OCI-LY3 (cell line): Measurements from ENCODE around the gene OTOS.

Experiments
- H2AFZ ChIP-seq: fragments of 200-600, 300-600 bp; shearing (Covaris generic); 2 replicates; pipeline ENCODE4 v1.6.0; 2014; ENCODE audit warnings: antibody characterized with exemption, low read depth, low read length
- H3K27ac ChIP-seq: fragments of 200-600, 300-600 bp; sonication (generic); 2 replicates; pipeline ENCODE4 v1.5.1; 2014; ENCODE audit warnings: mild to moderate bottlenecking, low read length, moderate library complexity, mixed read lengths
- H3K27me3 ChIP-seq: fragments of 200-600, 300-600 bp; sonication (generic); 2 replicates; pipeline ENCODE4 v1.6.1; 2014; ENCODE audit warnings: low read depth, low read length, mixed read lengths
- H3K36me3 ChIP-seq: fragments of 200-600, 300-600 bp; sonication (generic); replicated peaks from 2 replicates; pipeline ENCODE3; 2014; ENCODE audit warnings: low read depth, low read length, mixed read lengths
- H3K4me1 ChIP-seq: fragments of 300-600, 200-600 bp; sonication (generic); 2 replicates; pipeline ENCODE4 v1.6.1; 2014; ENCODE audit warnings: low read length, mixed read lengths
- H3K4me2 ChIP-seq: fragments of 200-600, 300-600 bp; sonication (generic); 2 replicates; pipeline ENCODE4 v1.6.1; 2014; ENCODE audit warnings: low read length, mixed read lengths
- H3K4me3 ChIP-seq: fragments of 300-600, 200-600 bp; sonication (generic); 2 replicates; pipeline ENCODE4 v1.5.1; 2014; ENCODE audit warnings: antibody characterized with exemption, mild to moderate bottlenecking, low read length, moderate library complexity
- H3K79me2 ChIP-seq: fragments of 300-600, 200-600 bp; shearing (Covaris generic); 2 replicates; pipeline ENCODE4 v1.6.1; 2014; ENCODE audit warnings: mild to moderate bottlenecking, low read length, mixed read lengths
- H3K9ac ChIP-seq: fragments of 300-600, 200-600 bp; shearing (Covaris generic); 2 replicates; pipeline ENCODE4 v1.6.0; 2014; ENCODE audit warnings: mild to moderate bottlenecking, low read length, moderate library complexity
- H3K9me3 ChIP-seq: fragments of 200-600, 300-600 bp; shearing (Covaris generic); 2 replicates; pipeline ENCODE4 v1.6.1; 2014; ENCODE audit warnings: low read length, mixed read lengths; ENCODE audit not compliant: insufficient read depth
- H4K20me1 ChIP-seq: fragments of 200-600, 300-600 bp; sonication (generic); 2 replicates; pipeline ENCODE4 v1.6.1; 2016; ENCODE audit warnings: low read length, mixed read lengths; ENCODE audit not compliant: insufficient read depth
- EZH2phosphoT487 ChIP-seq: fragments of 200-600 bp; shearing (Covaris generic); IDR thresholded peaks from 2 replicates; pipeline ENCODE4 v1.6.1; 2018; ENCODE audit warnings: antibody characterized with exemption, mixed run types, low read depth
- TF ChIP-seq, protein P1 (sequence below): fragments of 200-600, 300-600 bp; sonication (generic); IDR thresholded peaks from 2 replicates; pipeline ENCODE4 v1.5.1; 2014; ENCODE audit warnings: antibody characterized with exemption, low read length, low read depth

OTOS gene

DNA sequence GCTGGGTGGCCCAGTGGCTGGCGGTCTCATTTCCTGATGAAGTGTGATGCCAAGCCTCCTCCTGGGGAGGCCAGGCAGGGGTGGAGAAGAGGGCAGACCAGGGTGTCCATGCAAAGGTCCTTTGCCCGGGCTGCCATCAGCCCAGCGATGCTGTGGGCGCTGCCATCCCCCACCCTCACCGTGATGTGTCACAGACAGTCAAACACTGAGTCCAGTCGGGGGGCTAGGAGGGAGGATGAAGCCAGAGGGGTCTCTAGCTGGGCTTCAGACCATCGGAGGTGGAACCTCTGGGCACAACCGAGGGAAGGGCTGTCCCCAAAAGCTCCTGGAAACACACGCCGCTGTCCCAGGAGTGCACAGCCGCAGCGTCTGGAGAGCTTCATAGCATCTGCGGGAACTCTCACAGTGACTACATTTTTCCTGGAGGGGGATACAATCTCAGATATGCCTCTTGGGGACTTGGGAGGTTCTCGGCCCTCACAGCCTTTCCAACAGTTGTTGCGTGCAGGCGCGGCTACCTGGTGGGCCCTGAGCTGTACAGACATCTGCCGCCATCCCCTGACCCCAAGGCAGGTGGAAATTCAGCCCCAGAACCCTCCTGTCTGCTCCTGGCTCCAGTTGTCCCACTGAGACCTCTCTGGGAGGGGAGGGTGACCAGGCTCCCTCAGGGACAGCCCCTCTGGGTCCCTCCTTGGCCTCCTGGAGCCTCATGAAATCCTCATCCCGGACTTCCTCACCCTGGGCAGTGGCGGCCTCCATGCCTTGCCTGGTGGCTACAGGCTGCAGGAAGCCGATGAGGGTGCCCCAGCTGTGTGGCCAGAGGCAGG, 26.5 kb upstream of the OTOS start:
- Histone ChIP-seq H3K4me1 (no peaks in the 10 kb centered on the region), H3K9me3 (no peaks in the 10 kb centered on the region), H3K79me2 (no peaks in the 10 kb centered on the region)

DNA sequence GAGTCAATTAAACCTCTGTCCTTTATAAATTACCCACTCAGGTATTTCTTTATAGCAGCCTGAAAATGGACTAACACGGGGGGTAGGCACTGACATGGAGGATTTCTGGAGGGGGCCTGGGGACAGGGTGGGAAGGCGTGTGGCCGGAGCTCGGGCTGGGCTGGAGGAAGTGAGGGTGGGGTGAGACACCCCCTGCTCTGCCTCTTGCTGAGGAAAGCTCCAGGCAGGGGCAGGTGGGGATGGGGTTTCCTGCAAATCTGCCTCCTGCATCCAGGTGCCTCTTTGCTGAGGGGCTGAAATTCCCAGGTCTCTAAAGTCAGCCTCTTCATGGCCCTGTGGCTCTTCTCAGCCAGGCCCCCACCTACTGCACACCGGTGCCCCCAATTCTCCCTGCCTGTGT, 25.7 kb upstream of the OTOS start:
- H3K9ac ChIP-seq = no peak overlapping the region
- H2AFZ ChIP-seq = no peak overlapping the region
- H4K20me1 ChIP-seq = no peaks in the 10 kb centered on the region
- no peaks in the 10 kb centered on the region for H3K9me3 ChIP-seq
- no peaks in the 10 kb centered on the region for H3K36me3 ChIP-seq
- H3K79me2 ChIP-seq = no peaks in the 10 kb centered on the region
- H3K4me2 ChIP-seq = no peak overlapping the region
- H3K27ac ChIP-seq = no peak overlapping the region
- no peaks in the 10 kb centered on the region for H3K4me1 ChIP-seq
- no peak overlapping the region for H3K4me3 ChIP-seq
- H3K27me3 ChIP-seq = no peaks in the 10 kb centered on the region
- no peak for TF ChIP-seq EZH2phosphoT487
- TF ChIP-seq, protein P1, sequence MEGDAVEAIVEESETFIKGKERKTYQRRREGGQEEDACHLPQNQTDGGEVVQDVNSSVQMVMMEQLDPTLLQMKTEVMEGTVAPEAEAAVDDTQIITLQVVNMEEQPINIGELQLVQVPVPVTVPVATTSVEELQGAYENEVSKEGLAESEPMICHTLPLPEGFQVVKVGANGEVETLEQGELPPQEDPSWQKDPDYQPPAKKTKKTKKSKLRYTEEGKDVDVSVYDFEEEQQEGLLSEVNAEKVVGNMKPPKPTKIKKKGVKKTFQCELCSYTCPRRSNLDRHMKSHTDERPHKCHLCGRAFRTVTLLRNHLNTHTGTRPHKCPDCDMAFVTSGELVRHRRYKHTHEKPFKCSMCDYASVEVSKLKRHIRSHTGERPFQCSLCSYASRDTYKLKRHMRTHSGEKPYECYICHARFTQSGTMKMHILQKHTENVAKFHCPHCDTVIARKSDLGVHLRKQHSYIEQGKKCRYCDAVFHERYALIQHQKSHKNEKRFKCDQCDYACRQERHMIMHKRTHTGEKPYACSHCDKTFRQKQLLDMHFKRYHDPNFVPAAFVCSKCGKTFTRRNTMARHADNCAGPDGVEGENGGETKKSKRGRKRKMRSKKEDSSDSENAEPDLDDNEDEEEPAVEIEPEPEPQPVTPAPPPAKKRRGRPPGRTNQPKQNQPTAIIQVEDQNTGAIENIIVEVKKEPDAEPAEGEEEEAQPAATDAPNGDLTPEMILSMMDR = no peak

More for the DNA sequence above, 26.5 kb upstream of the OTOS start:
- Histone ChIP-seq H3K36me3 (no peaks in the 10 kb centered on the region), H3K27ac (no peak overlapping the region), H3K4me2 (no peak overlapping the region), H3K27me3 (no peaks in the 10 kb centered on the region), H2AFZ (no peak overlapping the region), H4K20me1 (no peaks in the 10 kb centered on the region), H3K4me3 (no peak overlapping the region), H3K9ac (no peak overlapping the region)
- TF ChIP-seq, protein P1 = no peak
- TF ChIP-seq EZH2phosphoT487 = no peak

- no peak for TF ChIP-seq EZH2phosphoT487
- TF ChIP-seq, protein P1 = no peak
- no peak overlapping the region for H3K4me3 ChIP-seq
- no peak overlapping the region for H3K9ac ChIP-seq
- H3K79me2 ChIP-seq = no peaks in the 10 kb centered on the region
- H3K27me3 ChIP-seq = no peaks in the 10 kb centered on the region
- no peaks in the 10 kb centered on the region for H3K9me3 ChIP-seq
- no peak overlapping the region for H2AFZ ChIP-seq
- H4K20me1 ChIP-seq = no peaks in the 10 kb centered on the region
- no peaks in the 10 kb centered on the region for H3K36me3 ChIP-seq
- no peak overlapping the region for H3K4me2 ChIP-seq
- no peaks in the 10 kb centered on the region for H3K4me1 ChIP-seq
- no peak overlapping the region for H3K27ac ChIP-seq
These were observed 25.2 kb upstream of the OTOS start for GRCh38 chr2:240165661-240166060.

- no peaks in the 10 kb centered on the region for H3K9me3 ChIP-seq
- TF ChIP-seq EZH2phosphoT487 = no peak
- TF ChIP-seq, protein P1 = no peak
- no peak overlapping the region for H3K4me3 ChIP-seq
- H3K36me3 ChIP-seq = no peaks in the 10 kb centered on the region
- no peaks in the 10 kb centered on the region for H4K20me1 ChIP-seq
- no peaks in the 10 kb centered on the region for H3K4me1 ChIP-seq
- no peak overlapping the region for H3K27ac ChIP-seq
- H3K27me3 ChIP-seq = no peaks in the 10 kb centered on the region
- no peak overlapping the region for H3K4me2 ChIP-seq
- H3K79me2 ChIP-seq = no peaks in the 10 kb centered on the region
- no peak overlapping the region for H3K9ac ChIP-seq
- no peak overlapping the region for H2AFZ ChIP-seq
These were observed 24.6 kb upstream of the OTOS start for GRCh38 chr2:240165034-240165433.
